Prostate gland (tissue), 2 donors: Measurements from ENCODE around the gene PKMYT1. TPM values are rescaled to one million over a fixed set of nuclear protein-coding genes. Genes with fewer than 3 reads are reported as not detected.
"Not testable (repeated sequence)": the region's sequence is repeated elsewhere in the genome, so short reads cannot be mapped to it uniquely, and the experiment has no call there.

Experiments
- DNase-seq: peaks from one replicate; pipeline ENCODE4 v3.0.0-alpha.2; 2019; ENCODE audit warnings: low spot score
- H3K27ac ChIP-seq, 2 donors: fragments of 200-600 bp; sonication (generic); 2 replicates each; pipeline ENCODE4 v1.5.1; 2017 to 2019
- H3K27me3 ChIP-seq: fragments of 200-600 bp; sonication (generic); replicated peaks from 2 replicates; pipeline ENCODE4 v1.5.1; 2019; ENCODE audit not compliant: insufficient read depth
- H3K36me3 ChIP-seq, 2 donors: fragments of 200-600 bp; sonication (generic); 1 replicate in 1 of 2; 2 replicates in 1 of 2; pipeline versions ENCODE4 v1.5.1 to v1.8.1; 2017 to 2019
- H3K4me1 ChIP-seq: fragments of 200-600 bp; sonication (generic); replicated peaks from 2 replicates; pipeline ENCODE4 v1.5.1; 2019
- H3K4me3 ChIP-seq, 2 donors: fragments of 200-600 bp; sonication (generic); 2 replicates each; pipeline ENCODE4 v1.5.1; 2017 to 2019
- H3K9me3 ChIP-seq: fragments of 200-600 bp; sonication (generic); 2 replicates; pipeline ENCODE4 v1.5.1; 2017
- POLR2A ChIP-seq: fragments of 450-650 bp; IDR thresholded peaks from one replicate; pipeline ENCODE4 v1.6.1; 2016; ENCODE audit warnings: antibody characterized with exemption, mild to moderate bottlenecking
- POLR2AphosphoS5 ChIP-seq: sonication (generic); formaldehyde crosslinking; IDR thresholded peaks from one replicate; pipeline ENCODE4 v1.6.1; 2017; ENCODE audit warnings: antibody characterized with exemption
- WGBS: methylation state at CpG from one replicate; pipeline ENCODE4 v1.1.5; 2018; 5-methylcytosine and 5-hydroxymethylcytosine counted together
- intact Hi-C: fragments of 100-400 bp; cut with DNase I; formaldehyde crosslinking; loops from one replicate; pipeline ENCODE4 v1.14.2; 2022
- total RNA-seq, 2 donors: library from RNA; depleted of rRNA; stranded (reverse); fragments of >200 nt; gene quantifications; one replicate each; pipeline ENCODE4 v1.1.0, GENCODE V29; 2016
- TF ChIP-seq, protein P1 (sequence below), 4 experiments: fragments of 200-600 bp in 2 of 4; fragments of 450-650 bp in 2 of 4; sonication (generic) in 2 of 4; IDR thresholded peaks; 1 replicate in 3 of 4; 2 replicates in 1 of 4; pipeline ENCODE4 v1.5.1; 2016 to 2019; ENCODE audit warnings: antibody characterized with exemption in 4 of 4, mild to moderate bottlenecking in 2 of 4, moderate library complexity in 2 of 4

Gene PKMYT1
- total RNA-seq, 2 donors from 2014 or later, result 4.1 to 25.5 TPM

DNA sequence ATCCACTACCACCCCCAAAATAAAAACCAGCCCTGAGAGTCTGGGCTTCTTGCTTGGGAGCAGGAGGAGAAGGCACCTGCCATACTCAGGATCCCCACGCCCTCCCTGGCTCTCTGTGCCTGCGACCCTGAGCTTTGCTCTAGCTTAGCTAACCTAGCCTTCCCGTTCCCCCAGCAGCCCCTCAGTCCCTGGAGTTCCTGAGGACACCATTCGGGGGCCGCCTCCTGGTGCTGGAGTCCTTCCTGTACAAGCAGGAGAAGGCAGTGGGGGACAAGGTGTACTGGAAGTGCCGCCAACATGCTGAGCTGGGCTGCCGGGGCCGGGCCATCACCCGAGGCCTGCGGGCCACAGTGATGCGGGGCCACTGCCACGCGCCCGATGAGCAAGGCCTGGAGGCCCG is 50.0 kb downstream of the PKMYT1 start:
- Histone ChIP-seq H3K9me3 (no peaks in the 10 kb centered on the region), H3K27ac (no peak overlapping the region), H3K4me1 (peaks cover 10% of the 10 kb centered on the region), H3K27me3 (no peaks in the 10 kb centered on the region), H3K36me3 (peaks cover 0 to 14% of the 10 kb centered on the region in 2 donors), H3K4me3 (no peak overlapping the region)
- TF ChIP-seq, protein P1, sequence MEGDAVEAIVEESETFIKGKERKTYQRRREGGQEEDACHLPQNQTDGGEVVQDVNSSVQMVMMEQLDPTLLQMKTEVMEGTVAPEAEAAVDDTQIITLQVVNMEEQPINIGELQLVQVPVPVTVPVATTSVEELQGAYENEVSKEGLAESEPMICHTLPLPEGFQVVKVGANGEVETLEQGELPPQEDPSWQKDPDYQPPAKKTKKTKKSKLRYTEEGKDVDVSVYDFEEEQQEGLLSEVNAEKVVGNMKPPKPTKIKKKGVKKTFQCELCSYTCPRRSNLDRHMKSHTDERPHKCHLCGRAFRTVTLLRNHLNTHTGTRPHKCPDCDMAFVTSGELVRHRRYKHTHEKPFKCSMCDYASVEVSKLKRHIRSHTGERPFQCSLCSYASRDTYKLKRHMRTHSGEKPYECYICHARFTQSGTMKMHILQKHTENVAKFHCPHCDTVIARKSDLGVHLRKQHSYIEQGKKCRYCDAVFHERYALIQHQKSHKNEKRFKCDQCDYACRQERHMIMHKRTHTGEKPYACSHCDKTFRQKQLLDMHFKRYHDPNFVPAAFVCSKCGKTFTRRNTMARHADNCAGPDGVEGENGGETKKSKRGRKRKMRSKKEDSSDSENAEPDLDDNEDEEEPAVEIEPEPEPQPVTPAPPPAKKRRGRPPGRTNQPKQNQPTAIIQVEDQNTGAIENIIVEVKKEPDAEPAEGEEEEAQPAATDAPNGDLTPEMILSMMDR (IDR thresholded peaks at IDR 0.05), result no peak
- TF ChIP-seq POLR2A (no peak), POLR2AphosphoS5 (no peak)
- intact Hi-C loops, result no loop called here
- no peak for DNase-seq
- WGBS, result 93% methylated on average over 8 of the region's 15 CpGs

DNA sequence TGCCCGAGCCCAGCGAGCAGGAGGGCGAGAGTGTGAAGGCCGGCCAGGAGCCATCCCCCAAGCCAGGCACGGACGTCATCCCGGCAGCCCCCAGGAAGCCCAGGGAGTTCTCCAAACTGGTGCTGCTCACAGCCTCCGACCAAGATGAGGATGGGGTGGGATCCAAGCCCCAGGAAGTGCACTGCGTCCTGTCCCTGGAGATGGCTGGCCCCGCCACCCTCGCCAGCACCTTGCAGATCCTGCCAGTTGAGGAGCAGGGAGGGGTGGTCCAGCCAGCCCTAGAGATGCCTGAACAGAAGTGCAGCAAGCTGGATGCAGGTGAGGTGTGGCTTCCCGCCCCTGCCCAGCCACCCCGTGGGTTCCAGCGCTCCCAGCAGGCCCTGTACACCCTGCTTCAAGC is 50.6 kb downstream of the PKMYT1 start:
- TF ChIP-seq POLR2A, result no peak
- no peak overlapping the region for H3K4me3 ChIP-seq
- H3K9me3 ChIP-seq, result no peaks in the 10 kb centered on the region
- 95% methylated on average over 10 of the region's 14 CpGs for WGBS
- H3K4me1 ChIP-seq, result peaks cover 10% of the 10 kb centered on the region
- intact Hi-C loops, result loop anchor here (5.0 kb wide), 1 partner anchor 57 kb away; no protein-coding TSS in a partner anchor
- H3K27ac ChIP-seq, result peak overlapping the region in 1 of 2 donors; percentile 74
- H3K36me3 ChIP-seq, result peaks cover 0 to 14% of the 10 kb centered on the region in 2 donors
- no peak for DNase-seq
- H3K27me3 ChIP-seq, result no peaks in the 10 kb centered on the region

DNA sequence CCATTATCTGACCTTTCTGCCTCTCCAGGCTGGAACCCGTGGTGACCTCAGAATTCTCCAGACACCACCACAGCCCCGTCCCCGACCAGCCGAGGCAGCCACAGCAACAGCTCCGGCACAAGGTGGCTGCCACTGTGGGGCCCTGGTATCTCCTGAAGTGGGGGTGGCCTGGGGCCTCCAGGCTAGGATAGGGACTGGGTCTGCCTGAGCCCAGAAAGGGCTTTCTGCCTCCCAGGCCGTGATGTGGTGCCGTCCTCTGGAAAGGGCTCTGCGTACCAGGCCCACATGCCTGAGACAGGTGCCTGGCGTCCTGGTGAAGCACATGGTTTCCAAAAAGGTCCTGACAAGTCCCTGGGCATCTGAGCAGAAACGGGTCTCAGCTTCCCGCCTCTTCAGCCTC is 51.5 kb downstream of the PKMYT1 start:
- Histone ChIP-seq H3K27me3 (no peaks in the 10 kb centered on the region), H3K27ac (peak overlapping the region in 1 of 2 donors; percentile 74), H3K9me3 (no peaks in the 10 kb centered on the region), H3K4me1 (peaks cover 10% of the 10 kb centered on the region), H3K36me3 (peaks cover 0 to 14% of the 10 kb centered on the region in 2 donors), H3K4me3 (no peak overlapping the region)
- intact Hi-C loops, result loop anchor here (5.0 kb wide), 1 partner anchor 56 kb away; no protein-coding TSS in a partner anchor
- DNase-seq, result no peak
- TF ChIP-seq, protein P1 (IDR thresholded peaks at IDR 0.05), result no peak
- TF ChIP-seq POLR2A (no peak), POLR2AphosphoS5 (no peak)
- WGBS, result 90% methylated on average over 11 of the region's 11 CpGs

DNA sequence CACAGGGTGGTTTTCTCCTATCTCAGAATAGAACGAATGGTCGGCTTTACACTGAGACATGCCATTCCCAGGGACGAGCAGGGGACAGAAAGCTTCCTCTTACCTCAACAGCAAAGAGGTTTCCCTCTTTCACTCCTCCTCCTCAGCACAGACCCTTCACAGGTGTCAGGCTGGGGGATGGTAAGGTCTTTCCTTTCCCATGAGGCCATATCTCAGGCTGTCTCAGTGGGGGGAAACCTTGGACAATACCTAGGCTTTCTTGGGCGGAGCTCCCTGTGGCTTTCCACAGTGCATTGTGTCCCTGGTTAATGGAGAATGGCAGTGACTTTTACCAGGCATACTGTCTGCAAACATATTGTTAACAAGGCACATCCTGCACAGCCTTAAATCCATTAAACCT is 52.1 kb downstream of the PKMYT1 start:
- TF ChIP-seq POLR2AphosphoS5, result peak; percentile 56
- Histone ChIP-seq H3K27ac (peak overlapping the region; percentile 42 to 74), H3K36me3 (peaks cover 0 to 14% of the 10 kb centered on the region in 2 donors)
- peak; percentile 31 for DNase-seq
- 72% methylated on average over 4 of the region's 4 CpGs for WGBS
- not testable (repeated sequence) for H3K9me3 ChIP-seq, H3K4me1 ChIP-seq, H3K4me3 ChIP-seq, H3K27me3 ChIP-seq
- intact Hi-C loops, result loop anchor here (5.0 kb wide), 1 partner anchor 56 kb away; no protein-coding TSS in a partner anchor

DNA sequence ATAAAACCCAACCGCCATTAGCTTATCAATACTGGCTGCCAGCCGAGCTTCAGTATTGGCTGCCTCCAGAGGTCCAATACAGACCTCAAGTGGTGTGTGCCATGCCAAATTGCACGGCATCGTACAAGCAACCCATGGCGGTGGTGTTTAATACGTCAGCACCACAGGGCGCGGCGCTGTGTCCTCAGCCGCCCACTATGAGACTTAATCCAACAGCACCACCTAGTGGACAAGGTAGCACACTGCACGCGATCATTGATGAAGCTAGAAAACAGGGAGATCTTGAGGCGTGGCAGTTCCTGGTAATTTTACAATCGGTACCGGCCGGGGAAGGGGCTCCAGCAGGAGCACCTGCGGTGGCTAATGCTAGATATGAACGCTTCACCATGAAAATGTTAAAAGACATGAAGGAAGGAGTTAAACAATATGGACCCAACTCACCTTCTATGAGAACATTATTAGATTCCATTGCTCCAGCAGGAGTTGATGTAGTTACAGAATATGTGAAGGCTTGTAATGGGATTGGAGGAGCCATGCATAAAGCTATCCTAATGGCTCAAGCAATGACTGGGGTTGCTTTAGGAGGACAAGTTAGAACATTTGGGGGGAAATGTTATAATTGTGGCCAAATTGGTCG is 53.1 kb downstream of the PKMYT1 start:
- Histone ChIP-seq H3K27ac (peak overlapping the region; percentile 48 to 74), H3K36me3 (peaks cover 0 to 14% of the 10 kb centered on the region in 2 donors), H3K4me3 (no peak overlapping the region), H3K4me1 (peaks cover 10% of the 10 kb centered on the region), H3K27me3 (no peaks in the 10 kb centered on the region), H3K9me3 (no peaks in the 10 kb centered on the region)
- WGBS, result 8% methylated on average over 19 of the region's 19 CpGs
- peak; percentile 86 for DNase-seq
- intact Hi-C loops, result loop anchor here (5.0 kb wide), 1 partner anchor 55 kb away; no protein-coding TSS in a partner anchor
- TF ChIP-seq POLR2AphosphoS5, result peak; percentile 79
- no peak for TF ChIP-seq POLR2A
- TF ChIP-seq, protein P1 (IDR thresholded peaks at IDR 0.05), result peak; percentile 89 to 98 (median 97)

DNA sequence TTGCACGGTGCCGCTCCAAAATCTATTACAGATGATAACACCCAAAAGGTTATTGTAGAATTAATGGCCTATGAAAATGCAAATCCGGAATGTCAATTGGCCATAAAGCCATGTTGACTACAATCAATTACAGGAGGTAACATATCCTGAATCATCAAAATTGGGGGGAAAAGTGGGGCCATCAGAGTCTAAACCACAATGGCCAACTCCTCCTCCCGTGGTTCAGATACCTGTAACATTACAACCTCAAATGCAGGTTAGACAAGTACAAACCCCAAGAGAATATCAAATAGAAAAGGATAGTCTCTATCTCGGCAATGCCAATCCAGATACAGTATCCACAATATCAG is 53.6 kb downstream of the PKMYT1 start:
- H3K36me3 ChIP-seq, result peaks cover 0 to 14% of the 10 kb centered on the region in 2 donors
- intact Hi-C loops, result loop anchor here (5.0 kb wide), 1 partner anchor 54 kb away; no protein-coding TSS in a partner anchor
- H3K4me3 ChIP-seq, result no peak overlapping the region
- H3K4me1 ChIP-seq, result peaks cover 10% of the 10 kb centered on the region
- H3K9me3 ChIP-seq, result no peaks in the 10 kb centered on the region
- no peaks in the 10 kb centered on the region for H3K27me3 ChIP-seq
- 76% methylated on average over 5 of the region's 5 CpGs for WGBS
- peak overlapping the region; percentile 48 to 74 for H3K27ac ChIP-seq
- TF ChIP-seq, protein P1 (IDR thresholded peaks at IDR 0.05), result no peak
- TF ChIP-seq POLR2A (no peak), POLR2AphosphoS5 (no peak)
- DNase-seq, result no peak
